Activated CD8-positive, alpha-beta T cell treated with anti-CD3 and anti-CD28 coated beads for 36 hours (primary cell): ENCODE data around the gene ARRB1. TPM values are rescaled to one million over a fixed set of nuclear protein-coding genes. Genes with fewer than 3 reads are reported as not detected.
A peak's percentile ranks its signal among the peaks of the same experiment; 100 is the strongest.

ENCODE experiments used
- ATAC-seq: fragments of 200-7000 bp; cut with Tn5 transposase; one replicate; pipeline ENCODE4 v1.10.0; 2021; ENCODE audit warnings: mild to moderate bottlenecking, moderate library complexity
- CTCF ChIA-PET: fragments of 350-600 bp; sonication (Branson Sonifier 250); formaldehyde crosslinking; loops from one replicate; lab custom pipeline; 2021; ENCODE audit warnings: antibody characterized with exemption; lab: Charles Lee
- POLR2A ChIA-PET: fragments of 350-600 bp; sonication (Branson Sonifier 250); formaldehyde crosslinking; loops from one replicate; lab custom pipeline; 2021; ENCODE audit warnings: antibody characterized with exemption; lab: Charles Lee
- DNase-seq: peaks from one replicate; pipeline ENCODE4 v3.0.0-alpha.2; 2020
- H3K27ac Mint-ChIP-seq: one replicate; pipeline ENCODE4 v1.8.0; 2021; ENCODE audit warnings: mild to moderate bottlenecking, mixed read lengths
- H3K27me3 Mint-ChIP-seq: one replicate; pipeline ENCODE4 v1.8.0; 2021; ENCODE audit warnings: mixed read lengths
- H3K36me3 Mint-ChIP-seq: one replicate; pipeline ENCODE4 v1.8.0; 2021; ENCODE audit warnings: low read depth, mixed read lengths
- H3K4me1 Mint-ChIP-seq: one replicate; pipeline ENCODE4 v1.8.0; 2021; ENCODE audit warnings: low read depth, mixed read lengths
- H3K4me3 Mint-ChIP-seq: one replicate; pipeline ENCODE4 v1.8.0; 2021; ENCODE audit warnings: mild to moderate bottlenecking, moderate library complexity, mixed read lengths
- H3K9me3 Mint-ChIP-seq: one replicate; pipeline ENCODE4 v1.8.0; 2021; ENCODE audit warnings: mixed read lengths
- intact Hi-C: fragments of 100-400 bp; cut with micrococcal nuclease; formaldehyde crosslinking; loops from one replicate; pipeline ENCODE4 v1.10.0; 2022
- total RNA-seq, 2 experiments: library from RNA; stranded (reverse); gene quantifications; one replicate each; pipeline ENCODE4 v1.2.3, GENCODE V29; 2021
- TF ChIP-seq, protein P1 (sequence below): fragments of 200-600 bp; IDR thresholded peaks from one replicate; pipeline ENCODE4 v1.8.0; 2022; ENCODE audit warnings: antibody characterized with exemption, mild to moderate bottlenecking

Gene ARRB1
- total RNA-seq, 2 experiments from 2014 or later, result 16.2 to 18.8 TPM

DNA sequence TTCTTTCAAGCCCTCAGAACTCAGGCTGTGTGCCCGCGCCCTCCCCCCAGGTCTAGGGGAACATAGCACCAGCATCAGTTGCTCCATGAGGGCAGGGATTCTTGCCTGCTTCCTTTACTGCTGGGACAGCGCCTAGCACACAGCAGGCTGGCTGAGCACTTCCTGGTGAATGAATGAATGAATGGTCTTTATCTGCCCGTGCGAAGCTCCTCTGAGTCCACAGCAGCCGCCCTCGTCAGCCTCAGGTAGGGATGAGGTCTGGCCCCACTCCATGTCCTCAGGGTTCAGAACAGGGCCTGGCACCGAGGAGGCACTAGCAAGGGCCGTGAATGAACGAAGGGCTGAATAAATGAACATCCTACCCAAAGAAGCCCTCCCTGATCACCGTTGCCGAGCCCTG lies 27.3 kb downstream of the ARRB1 start:
- TF ChIP-seq, protein P1, sequence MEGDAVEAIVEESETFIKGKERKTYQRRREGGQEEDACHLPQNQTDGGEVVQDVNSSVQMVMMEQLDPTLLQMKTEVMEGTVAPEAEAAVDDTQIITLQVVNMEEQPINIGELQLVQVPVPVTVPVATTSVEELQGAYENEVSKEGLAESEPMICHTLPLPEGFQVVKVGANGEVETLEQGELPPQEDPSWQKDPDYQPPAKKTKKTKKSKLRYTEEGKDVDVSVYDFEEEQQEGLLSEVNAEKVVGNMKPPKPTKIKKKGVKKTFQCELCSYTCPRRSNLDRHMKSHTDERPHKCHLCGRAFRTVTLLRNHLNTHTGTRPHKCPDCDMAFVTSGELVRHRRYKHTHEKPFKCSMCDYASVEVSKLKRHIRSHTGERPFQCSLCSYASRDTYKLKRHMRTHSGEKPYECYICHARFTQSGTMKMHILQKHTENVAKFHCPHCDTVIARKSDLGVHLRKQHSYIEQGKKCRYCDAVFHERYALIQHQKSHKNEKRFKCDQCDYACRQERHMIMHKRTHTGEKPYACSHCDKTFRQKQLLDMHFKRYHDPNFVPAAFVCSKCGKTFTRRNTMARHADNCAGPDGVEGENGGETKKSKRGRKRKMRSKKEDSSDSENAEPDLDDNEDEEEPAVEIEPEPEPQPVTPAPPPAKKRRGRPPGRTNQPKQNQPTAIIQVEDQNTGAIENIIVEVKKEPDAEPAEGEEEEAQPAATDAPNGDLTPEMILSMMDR, result no peak
- Mint-ChIP-seq H3K4me3 (no peak overlapping the region), H3K4me1 (peaks cover 44% of the 10 kb centered on the region), H3K36me3 (no peaks in the 10 kb centered on the region), H3K27ac (no peak overlapping the region), H3K9me3 (no peaks in the 10 kb centered on the region), H3K27me3 (no peaks in the 10 kb centered on the region)
- DNase-seq (no peak), ATAC-seq (no peak)
- intact Hi-C loops, result no loop called here
- ChIA-PET POLR2A (interaction anchor here (0.8 to 1.5 kb wide), 2 partner anchors 13 to 84 kb away, joined by 3 read pairs; no protein-coding TSS in a partner anchor), CTCF (interaction anchor here (1.6 kb wide), 1 partner anchor 60 kb away, joined by 5 read pairs; no protein-coding TSS in a partner anchor)

- ATAC-seq (no peak), DNase-seq (no peak)
- peaks cover 40% of the 10 kb centered on the region for H3K4me1 Mint-ChIP-seq
- TF ChIP-seq, protein P1, result no peak
- no peaks in the 10 kb centered on the region for H3K9me3 Mint-ChIP-seq
- H3K27ac Mint-ChIP-seq, result peak overlapping the region; percentile 8
- POLR2A ChIA-PET, result interaction anchor here (0.8 to 1.5 kb wide), 2 partner anchors 14 to 84 kb away, joined by 3 read pairs; no protein-coding TSS in a partner anchor
- H3K4me3 Mint-ChIP-seq, result no peak overlapping the region
- H3K36me3 Mint-ChIP-seq, result no peaks in the 10 kb centered on the region
- intact Hi-C loops, result no loop called here
- no peaks in the 10 kb centered on the region for H3K27me3 Mint-ChIP-seq
- CTCF ChIA-PET, result interaction anchor here (0.9 to 1.6 kb wide), 3 partner anchors 22 to 61 kb away, joined by 3 to 5 read pairs (median 4); no protein-coding TSS in a partner anchor
These were observed 27.9 kb downstream of the ARRB1 start for GRCh38 chr11:75323609-75324008.

DNA sequence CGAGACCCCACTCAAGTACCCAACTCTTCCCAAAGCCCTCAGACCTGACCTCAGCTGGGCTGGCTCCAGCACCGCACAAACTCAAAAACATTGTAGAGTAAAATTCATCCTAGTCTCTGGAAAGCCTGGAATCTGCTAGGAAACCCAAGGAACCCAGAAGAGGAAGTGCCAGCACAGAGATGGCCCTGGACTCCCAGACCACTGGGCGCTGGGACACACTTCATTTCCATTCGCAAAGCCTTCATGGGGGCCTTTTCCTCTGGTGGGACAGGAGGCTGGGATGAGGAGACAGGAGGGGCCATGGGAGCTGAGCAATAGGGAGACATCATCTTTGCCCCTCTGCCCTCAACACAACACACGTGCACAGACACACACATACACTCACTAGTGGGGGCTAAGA lies 30.8 kb downstream of the ARRB1 start:
- ChIA-PET POLR2A (no interaction called here), CTCF (interaction anchor here (1.3 to 1.6 kb wide), 2 partner anchors 23 to 41 kb away, joined by 4 read pairs; no protein-coding TSS in a partner anchor)
- no peak for ATAC-seq
- Mint-ChIP-seq H3K9me3 (no peaks in the 10 kb centered on the region), H3K27me3 (no peaks in the 10 kb centered on the region), H3K36me3 (no peaks in the 10 kb centered on the region), H3K4me3 (no peak overlapping the region), H3K27ac (no peak overlapping the region), H3K4me1 (peaks cover 22% of the 10 kb centered on the region)
- no peak for DNase-seq
- intact Hi-C loops, result no loop called here
- TF ChIP-seq, protein P1, result no peak

DNA sequence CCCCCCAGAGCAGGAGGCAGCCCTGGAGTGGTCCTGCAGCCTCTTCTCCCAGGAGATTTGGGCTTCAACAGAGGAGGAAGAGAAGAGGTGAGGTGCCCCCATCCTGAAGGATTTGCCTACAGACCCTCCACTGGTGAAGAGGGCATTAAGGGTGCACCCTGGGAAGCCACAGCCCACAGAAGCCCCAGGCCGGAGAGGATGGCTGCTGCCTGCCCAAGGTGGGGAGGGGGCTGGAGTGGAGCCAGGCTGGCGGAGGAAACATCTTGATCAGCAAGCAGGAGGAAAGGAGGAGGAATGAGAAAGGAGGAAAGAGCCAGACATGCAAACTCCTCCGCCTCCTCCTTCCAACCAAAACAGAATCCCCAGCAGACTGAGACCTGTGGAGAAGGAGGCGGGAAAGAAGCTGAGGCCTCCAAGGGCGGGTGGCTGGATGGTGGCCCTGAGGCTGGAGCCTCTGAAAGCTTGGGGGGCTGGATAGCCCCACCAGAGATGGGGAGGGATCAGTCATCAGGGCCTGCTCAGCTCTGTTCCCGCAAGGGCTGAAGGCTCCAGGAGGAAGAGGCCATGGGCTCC lies 31.3 kb downstream of the ARRB1 start:
- no peaks in the 10 kb centered on the region for H3K27me3 Mint-ChIP-seq
- H3K4me3 Mint-ChIP-seq, result no peak overlapping the region
- ATAC-seq, result no peak
- no peaks in the 10 kb centered on the region for H3K36me3 Mint-ChIP-seq
- CTCF ChIA-PET, result interaction anchor here (1.3 kb wide), 1 partner anchor 41 kb away, joined by 4 read pairs; no protein-coding TSS in a partner anchor
- H3K27ac Mint-ChIP-seq, result no peak overlapping the region
- H3K9me3 Mint-ChIP-seq, result no peaks in the 10 kb centered on the region
- DNase-seq, result no peak
- TF ChIP-seq, protein P1, result no peak
- intact Hi-C loops, result no loop called here
- H3K4me1 Mint-ChIP-seq, result peaks cover 27% of the 10 kb centered on the region
- POLR2A ChIA-PET, result no interaction called here
